GM12873 (cell line): ENCODE data around the gene SLC6A15.
A peak's percentile ranks its signal among the peaks of the same experiment; 100 is the strongest.

Experiments
- CTCF ChIP-seq: IDR thresholded peaks from 2 replicates; pipeline ENCODE4 v1.5.1; 2012; ENCODE audit warnings: low read depth, mild to moderate bottlenecking, moderate library complexity, low read length, control low read depth; ENCODE audit not compliant: insufficient read depth; ENCODE audit errors: missing control alignments

SLC6A15 gene

DNA sequence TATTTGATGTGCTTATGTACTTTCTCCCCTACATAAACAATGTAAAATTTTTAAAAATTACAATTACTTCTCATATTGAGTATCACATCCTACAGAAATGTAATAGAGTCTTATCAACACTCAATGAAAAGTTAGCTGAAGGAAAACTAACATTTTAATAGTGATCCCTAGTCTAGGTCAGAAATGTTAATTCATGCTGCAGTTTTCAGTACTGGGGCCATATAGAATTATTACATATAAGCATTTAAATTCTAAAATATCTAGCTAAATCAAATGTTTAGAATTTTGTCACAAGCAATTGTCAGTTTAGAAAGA, 37.8 kb downstream of the SLC6A15 start:
- no peak for TF ChIP-seq CTCF

GRCh38 chr12:84874125-84874824, 38.3 kb downstream of the SLC6A15 start:
- peak; percentile 55 for TF ChIP-seq CTCF

GRCh38 chr12:84862186-84862585, 50.4 kb downstream of the SLC6A15 start:
- no peak for TF ChIP-seq CTCF

DNA sequence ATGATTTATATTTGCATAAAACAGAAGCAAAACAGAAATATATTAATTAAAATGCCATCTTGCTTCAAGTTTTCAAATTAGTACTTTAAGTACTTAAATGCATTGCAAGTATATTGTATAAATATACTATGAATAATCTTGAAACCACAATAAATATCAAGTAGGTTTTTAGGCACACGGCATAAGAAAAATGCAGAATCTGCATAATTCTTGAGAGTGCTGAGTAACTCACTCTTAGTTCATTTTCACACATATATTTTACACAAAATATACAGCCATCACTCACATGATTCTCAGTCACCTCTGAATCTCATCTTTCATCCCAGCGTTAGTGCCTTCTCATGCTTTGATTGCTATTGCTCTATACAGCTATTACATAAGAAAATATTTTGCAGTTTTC, 51.9 kb downstream of the SLC6A15 start:
- no peak for TF ChIP-seq CTCF

DNA sequence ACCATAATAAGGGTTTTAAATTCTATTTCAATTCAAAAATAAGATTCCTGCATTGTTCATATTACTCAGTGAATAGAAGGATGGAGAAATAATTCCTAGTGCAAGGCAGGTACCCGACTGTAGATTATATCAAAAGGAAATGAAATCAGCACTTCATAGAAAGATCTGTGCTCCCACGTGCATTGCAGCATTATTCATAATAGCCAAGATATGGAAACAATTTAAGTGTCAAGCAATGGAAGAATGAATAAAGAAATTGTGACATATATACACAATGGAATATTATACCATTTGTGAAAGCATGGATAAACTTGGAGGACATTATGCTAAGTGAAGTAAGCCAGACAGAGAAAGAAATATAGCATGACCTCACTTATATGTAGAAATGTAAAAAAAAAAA, 53.8 kb downstream of the SLC6A15 start:
- TF ChIP-seq CTCF: no peak

DNA sequence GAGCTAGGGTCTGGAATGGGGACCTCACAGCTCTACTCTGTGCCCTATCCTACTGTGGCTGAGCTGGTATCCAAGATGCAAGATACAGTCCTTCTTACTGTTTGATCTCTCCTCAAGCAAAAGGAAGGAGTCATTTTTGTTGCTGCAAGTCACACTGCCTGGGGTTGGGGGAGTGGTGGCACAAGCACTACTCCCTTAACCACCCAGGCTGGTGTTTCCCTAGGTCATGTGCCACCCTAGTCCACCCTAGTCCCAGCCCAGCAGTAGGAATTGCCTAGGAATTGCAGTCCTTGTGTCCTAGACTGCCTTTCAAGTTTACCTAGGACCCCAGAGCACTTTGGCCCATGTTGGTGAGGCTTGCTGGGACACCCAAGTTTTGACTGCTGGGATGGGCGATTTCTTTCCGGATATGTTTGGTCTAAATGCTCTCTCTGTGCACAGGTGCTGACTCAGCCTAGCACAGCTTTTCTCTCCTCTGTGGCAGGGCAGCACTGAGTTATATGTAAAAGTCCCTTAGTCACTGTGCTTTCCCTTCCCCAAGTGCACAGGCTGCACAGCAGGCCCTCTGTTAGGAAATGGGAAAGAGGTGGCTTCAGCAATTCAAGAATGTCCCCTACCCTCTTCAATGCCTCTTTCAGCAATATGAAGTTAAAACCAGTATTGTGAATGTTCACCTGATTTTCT, 54.9 kb downstream of the SLC6A15 start:
- TF ChIP-seq CTCF: no peak

DNA sequence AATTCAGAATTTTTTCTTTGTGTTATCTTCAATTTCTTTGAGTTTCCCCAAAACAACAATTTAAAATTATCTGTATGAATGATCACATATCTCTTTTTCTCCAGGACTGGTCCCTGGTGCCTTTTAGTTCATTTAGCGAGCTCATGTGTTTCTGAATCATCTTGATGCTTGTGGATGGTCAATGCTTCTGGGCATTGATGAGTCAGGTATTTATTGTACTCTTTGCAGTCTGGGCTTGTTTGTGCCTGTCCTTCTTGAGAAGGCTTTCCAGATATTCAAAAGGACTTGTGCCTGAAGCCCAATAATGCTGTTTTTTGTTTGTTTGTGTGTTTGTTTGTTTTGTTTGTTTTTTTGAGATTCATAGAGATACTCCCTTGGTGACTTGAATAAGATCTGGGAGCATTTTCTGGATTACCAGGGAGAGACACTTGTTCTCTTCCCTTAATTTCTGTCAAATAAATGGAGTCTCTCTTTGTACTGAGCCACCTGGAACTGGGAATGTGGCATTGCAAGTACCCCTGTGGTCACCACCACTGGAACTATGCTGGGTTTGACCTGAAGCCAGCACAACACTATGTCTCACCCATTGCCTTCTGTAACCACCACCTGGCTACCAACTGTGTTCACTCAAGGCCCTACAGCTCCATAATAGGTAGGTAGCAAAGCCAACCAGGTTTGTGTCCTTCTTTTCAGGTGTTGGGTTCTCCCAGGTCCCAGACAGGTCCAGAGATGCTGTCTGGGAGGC, 56.3 kb downstream of the SLC6A15 start:
- TF ChIP-seq CTCF: no peak
